GM23338 (cell line): Measurements from ENCODE around the gene EIF2D.

ENCODE experiments used
- EZH2 ChIP-seq: fragments of 200-600 bp; sonication (generic); IDR thresholded peaks from one replicate; pipeline ENCODE4 v1.8.0; 2017; ENCODE audit warnings: antibody characterized with exemption, mild to moderate bottlenecking, low read depth; ENCODE audit not compliant: unreplicated experiment
- JUNB ChIP-seq: IDR thresholded peaks from one replicate; pipeline ENCODE4 v1.6.1; 2016; ENCODE audit warnings: antibody characterized with exemption; ENCODE audit not compliant: unreplicated experiment
- POLR2AphosphoS5 ChIP-seq: IDR thresholded peaks from 2 replicates; pipeline ENCODE4 v1.6.1; 2016; ENCODE audit warnings: antibody characterized with exemption, low read depth
- REST ChIP-seq: IDR thresholded peaks from one replicate; pipeline ENCODE4 v1.6.1; 2018; ENCODE audit warnings: antibody characterized with exemption; ENCODE audit not compliant: unreplicated experiment
- TF ChIP-seq, protein P1 (sequence below), 2 experiments: fragments of 200-600 bp in 1 of 2; sonication (generic) in 1 of 2; conservative IDR thresholded peaks; 2 replicates each; pipeline versions ENCODE4 v1.5.1 to v1.6.1; 2016 to 2017; ENCODE audit warnings: antibody characterized with exemption in 2 of 2, low read depth in 2 of 2, mild to moderate bottlenecking in 2 of 2, moderate library complexity in 1 of 2
- TF ChIP-seq, protein P2 (sequence below): fragments of 250-450 bp; sonication (Bioruptor Pico); IDR thresholded peaks from 2 replicates; pipeline ENCODE4 v1.5.0; 2020; ENCODE audit warnings: mild to moderate bottlenecking, moderate library complexity

- TF ChIP-seq, protein P1, sequence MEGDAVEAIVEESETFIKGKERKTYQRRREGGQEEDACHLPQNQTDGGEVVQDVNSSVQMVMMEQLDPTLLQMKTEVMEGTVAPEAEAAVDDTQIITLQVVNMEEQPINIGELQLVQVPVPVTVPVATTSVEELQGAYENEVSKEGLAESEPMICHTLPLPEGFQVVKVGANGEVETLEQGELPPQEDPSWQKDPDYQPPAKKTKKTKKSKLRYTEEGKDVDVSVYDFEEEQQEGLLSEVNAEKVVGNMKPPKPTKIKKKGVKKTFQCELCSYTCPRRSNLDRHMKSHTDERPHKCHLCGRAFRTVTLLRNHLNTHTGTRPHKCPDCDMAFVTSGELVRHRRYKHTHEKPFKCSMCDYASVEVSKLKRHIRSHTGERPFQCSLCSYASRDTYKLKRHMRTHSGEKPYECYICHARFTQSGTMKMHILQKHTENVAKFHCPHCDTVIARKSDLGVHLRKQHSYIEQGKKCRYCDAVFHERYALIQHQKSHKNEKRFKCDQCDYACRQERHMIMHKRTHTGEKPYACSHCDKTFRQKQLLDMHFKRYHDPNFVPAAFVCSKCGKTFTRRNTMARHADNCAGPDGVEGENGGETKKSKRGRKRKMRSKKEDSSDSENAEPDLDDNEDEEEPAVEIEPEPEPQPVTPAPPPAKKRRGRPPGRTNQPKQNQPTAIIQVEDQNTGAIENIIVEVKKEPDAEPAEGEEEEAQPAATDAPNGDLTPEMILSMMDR (conservative IDR thresholded peaks at IDR 0.05; ENCODE audit: low read depth in 2 of 2), result no peak
- TF ChIP-seq EZH2 (no peak), REST (no peak), POLR2AphosphoS5 (no peak), JUNB (no peak)
- TF ChIP-seq, protein P2, sequence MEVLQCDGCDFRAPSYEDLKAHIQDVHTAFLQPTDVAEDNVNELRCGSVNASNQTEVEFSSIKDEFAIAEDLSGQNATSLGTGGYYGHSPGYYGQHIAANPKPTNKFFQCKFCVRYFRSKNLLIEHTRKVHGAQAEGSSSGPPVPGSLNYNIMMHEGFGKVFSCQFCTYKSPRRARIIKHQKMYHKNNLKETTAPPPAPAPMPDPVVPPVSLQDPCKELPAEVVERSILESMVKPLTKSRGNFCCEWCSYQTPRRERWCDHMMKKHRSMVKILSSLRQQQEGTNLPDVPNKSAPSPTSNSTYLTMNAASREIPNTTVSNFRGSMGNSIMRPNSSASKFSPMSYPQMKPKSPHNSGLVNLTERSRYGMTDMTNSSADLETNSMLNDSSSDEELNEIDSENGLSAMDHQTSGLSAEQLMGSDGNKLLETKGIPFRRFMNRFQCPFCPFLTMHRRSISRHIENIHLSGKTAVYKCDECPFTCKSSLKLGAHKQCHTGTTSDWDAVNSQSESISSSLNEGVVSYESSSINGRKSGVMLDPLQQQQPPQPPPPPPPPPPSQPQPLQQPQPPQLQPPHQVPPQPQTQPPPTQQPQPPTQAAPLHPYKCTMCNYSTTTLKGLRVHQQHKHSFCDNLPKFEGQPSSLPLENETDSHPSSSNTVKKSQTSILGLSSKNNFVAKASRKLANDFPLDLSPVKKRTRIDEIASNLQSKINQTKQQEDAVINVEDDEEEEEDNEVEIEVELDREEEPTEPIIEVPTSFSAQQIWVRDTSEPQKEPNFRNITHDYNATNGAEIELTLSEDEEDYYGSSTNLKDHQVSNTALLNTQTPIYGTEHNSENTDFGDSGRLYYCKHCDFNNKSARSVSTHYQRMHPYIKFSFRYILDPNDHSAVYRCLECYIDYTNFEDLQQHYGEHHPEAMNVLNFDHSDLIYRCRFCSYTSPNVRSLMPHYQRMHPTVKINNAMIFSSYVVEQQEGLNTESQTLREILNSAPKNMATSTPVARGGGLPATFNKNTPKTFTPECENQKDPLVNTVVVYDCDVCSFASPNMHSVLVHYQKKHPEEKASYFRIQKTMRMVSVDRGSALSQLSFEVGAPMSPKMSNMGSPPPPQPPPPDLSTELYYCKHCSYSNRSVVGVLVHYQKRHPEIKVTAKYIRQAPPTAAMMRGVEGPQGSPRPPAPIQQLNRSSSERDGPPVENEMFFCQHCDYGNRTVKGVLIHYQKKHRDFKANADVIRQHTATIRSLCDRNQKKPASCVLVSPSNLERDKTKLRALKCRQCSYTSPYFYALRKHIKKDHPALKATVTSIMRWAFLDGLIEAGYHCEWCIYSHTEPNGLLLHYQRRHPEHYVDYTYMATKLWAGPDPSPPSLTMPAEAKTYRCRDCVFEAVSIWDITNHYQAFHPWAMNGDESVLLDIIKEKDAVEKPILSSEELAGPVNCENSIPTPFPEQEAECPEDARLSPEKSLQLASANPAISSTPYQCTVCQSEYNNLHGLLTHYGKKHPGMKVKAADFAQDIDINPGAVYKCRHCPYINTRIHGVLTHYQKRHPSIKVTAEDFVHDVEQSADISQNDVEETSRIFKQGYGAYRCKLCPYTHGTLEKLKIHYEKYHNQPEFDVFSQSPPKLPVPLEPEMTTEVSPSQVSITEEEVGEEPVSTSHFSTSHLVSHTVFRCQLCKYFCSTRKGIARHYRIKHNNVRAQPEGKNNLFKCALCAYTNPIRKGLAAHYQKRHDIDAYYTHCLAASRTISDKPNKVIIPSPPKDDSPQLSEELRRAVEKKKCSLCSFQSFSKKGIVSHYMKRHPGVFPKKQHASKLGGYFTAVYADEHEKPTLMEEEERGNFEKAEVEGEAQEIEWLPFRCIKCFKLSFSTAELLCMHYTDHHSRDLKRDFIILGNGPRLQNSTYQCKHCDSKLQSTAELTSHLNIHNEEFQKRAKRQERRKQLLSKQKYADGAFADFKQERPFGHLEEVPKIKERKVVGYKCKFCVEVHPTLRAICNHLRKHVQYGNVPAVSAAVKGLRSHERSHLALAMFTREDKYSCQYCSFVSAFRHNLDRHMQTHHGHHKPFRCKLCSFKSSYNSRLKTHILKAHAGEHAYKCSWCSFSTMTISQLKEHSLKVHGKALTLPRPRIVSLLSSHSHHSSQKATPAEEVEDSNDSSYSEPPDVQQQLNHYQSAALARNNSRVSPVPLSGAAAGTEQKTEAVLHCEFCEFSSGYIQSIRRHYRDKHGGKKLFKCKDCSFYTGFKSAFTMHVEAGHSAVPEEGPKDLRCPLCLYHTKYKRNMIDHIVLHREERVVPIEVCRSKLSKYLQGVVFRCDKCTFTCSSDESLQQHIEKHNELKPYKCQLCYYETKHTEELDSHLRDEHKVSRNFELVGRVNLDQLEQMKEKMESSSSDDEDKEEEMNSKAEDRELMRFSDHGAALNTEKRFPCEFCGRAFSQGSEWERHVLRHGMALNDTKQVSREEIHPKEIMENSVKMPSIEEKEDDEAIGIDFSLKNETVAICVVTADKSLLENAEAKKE (CRISPR knock-in tag), result no peak
Measured at GRCh38 chr1:206628916-206629315, 16.7 kb upstream of the EIF2D start.
